ENCODE measurements around the gene CYB5A. TPM values are rescaled to one million over a fixed set of nuclear protein-coding genes. Genes with fewer than 3 reads are reported as not detected.

CYB5A gene
- total RNA-seq, 1 experiment from 2014 or later = 192 TPM

GRCh38 chr18:74213429-74213828 is 78.3 kb downstream of the CYB5A start:
- DNase-seq (ENCODE audit: low read depth) = no peak

GRCh38 chr18:74204526-74205152 is 87.1 kb downstream of the CYB5A start:
- peak; percentile 55 for DNase-seq (ENCODE audit: low read depth)

GRCh38 chr18:74203811-74204210 is 88.0 kb downstream of the CYB5A start:
- DNase-seq (ENCODE audit: low read depth) = no peak

Other genes starting within 250 kb of the CYB5A start
- 0.17 and 0.71 TPM in 2 replicates for gene FBXO15, start 144.1 kb downstream of the CYB5A start, total RNA-seq (2014; rRNA removed; shearing (Covaris generic))
- 45.3 and 54.2 TPM in 2 replicates for gene TIMM21, start 143.4 kb downstream of the CYB5A start, total RNA-seq (2014; rRNA removed; shearing (Covaris generic))
- not detected in 2 replicates for gene C18orf63, start 23.9 kb upstream of the CYB5A start, total RNA-seq (2014; rRNA removed; shearing (Covaris generic))
- not detected in 2 replicates for gene DIPK1C, start 165.3 kb upstream of the CYB5A start, total RNA-seq (2014; rRNA removed; shearing (Covaris generic))
- 25.9 and 31.9 TPM in 2 replicates for gene CNDP2, start 204.4 kb upstream of the CYB5A start, total RNA-seq (2014; rRNA removed; shearing (Covaris generic))
- gene CNDP1, start 242.5 kb upstream of the CYB5A start, total RNA-seq (2014; rRNA removed; shearing (Covaris generic)) = not detected in 2 replicates

Measured in M059J (cell line).